Retinal pigment epithelial cell (primary cell): ENCODE results near the gene TNS1.

Experiments used
- DNase-seq: peaks from one replicate; pipeline ENCODE4 v3.0.0-alpha.2; 2010; ENCODE audit warnings: low read depth
- H3K4me3 ChIP-seq: 2 replicates; pipeline ENCODE4 v1.5.1; 2011; ENCODE audit warnings: mild to moderate bottlenecking, low read length, control low read depth, moderate library complexity
- TF ChIP-seq, protein P1 (sequence below): conservative IDR thresholded peaks from 2 replicates; pipeline ENCODE4 v1.5.1; 2011; ENCODE audit warnings: low read depth, low read length, control low read depth, inconsistent platforms

The TNS1 gene

DNA sequence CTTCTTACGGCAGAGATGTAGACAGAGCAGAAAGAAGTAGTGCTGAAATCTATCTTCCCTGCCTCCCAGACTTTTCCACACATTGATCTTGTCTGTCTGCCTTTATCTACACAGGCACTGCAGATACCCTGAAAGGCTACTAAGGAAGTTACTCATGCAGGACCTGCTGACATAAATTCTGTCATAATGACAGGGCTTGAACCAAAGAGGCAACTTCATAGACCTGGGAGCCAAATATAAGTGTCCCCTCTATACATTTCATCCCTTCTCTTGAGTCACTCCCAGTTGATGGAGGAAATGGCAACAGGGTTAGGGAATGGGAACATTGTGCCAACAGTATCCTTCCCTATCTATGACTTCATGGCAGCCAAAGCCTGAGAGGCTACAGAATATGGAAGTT, 157.5 kb downstream of the TNS1 start:
- no peak for DNase-seq
- H3K4me3 ChIP-seq = no peak overlapping the region
- TF ChIP-seq, protein P1, sequence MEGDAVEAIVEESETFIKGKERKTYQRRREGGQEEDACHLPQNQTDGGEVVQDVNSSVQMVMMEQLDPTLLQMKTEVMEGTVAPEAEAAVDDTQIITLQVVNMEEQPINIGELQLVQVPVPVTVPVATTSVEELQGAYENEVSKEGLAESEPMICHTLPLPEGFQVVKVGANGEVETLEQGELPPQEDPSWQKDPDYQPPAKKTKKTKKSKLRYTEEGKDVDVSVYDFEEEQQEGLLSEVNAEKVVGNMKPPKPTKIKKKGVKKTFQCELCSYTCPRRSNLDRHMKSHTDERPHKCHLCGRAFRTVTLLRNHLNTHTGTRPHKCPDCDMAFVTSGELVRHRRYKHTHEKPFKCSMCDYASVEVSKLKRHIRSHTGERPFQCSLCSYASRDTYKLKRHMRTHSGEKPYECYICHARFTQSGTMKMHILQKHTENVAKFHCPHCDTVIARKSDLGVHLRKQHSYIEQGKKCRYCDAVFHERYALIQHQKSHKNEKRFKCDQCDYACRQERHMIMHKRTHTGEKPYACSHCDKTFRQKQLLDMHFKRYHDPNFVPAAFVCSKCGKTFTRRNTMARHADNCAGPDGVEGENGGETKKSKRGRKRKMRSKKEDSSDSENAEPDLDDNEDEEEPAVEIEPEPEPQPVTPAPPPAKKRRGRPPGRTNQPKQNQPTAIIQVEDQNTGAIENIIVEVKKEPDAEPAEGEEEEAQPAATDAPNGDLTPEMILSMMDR = no peak

DNA sequence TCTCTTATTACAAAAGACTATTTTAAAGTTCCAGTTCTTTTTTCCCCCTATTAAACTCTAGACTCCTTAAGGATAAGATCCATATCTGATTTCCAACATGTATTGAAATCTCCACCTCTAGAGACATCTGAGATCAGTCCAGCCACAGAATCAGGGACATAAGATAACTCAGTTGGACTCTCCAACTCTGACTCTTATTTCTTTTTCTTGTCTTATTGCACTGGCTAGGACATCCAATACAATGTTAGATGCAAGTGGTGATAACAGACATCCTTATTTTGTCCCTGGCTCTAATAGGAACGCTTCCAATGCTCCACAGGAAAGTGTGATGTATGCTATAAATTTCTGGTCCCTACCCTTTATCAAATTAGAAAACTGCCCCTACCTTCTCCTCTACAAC, 158.1 kb downstream of the TNS1 start:
- no peak overlapping the region for H3K4me3 ChIP-seq
- no peak for DNase-seq
- TF ChIP-seq, protein P1 = no peak

DNA sequence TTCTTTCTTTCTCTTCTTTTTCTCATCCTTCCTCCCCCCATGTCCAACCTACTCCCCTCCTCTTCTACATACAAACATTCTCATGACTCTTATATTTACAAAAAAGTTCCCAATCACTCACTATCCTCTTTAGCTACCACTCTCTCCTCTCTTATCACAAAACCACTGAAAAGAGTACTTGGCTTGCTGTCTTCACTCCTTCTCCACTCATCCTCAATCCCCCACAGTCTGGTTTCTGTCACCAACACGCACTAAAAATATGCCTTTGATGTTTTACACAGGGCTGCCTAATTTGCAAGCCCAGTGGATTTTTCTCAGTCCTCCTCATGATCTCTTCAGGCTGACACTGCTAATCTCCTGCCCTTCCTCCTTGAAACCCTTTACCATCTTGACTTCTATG, 159.5 kb downstream of the TNS1 start:
- H3K4me3 ChIP-seq = no peak overlapping the region
- no peak for DNase-seq
- TF ChIP-seq, protein P1 = no peak

DNA sequence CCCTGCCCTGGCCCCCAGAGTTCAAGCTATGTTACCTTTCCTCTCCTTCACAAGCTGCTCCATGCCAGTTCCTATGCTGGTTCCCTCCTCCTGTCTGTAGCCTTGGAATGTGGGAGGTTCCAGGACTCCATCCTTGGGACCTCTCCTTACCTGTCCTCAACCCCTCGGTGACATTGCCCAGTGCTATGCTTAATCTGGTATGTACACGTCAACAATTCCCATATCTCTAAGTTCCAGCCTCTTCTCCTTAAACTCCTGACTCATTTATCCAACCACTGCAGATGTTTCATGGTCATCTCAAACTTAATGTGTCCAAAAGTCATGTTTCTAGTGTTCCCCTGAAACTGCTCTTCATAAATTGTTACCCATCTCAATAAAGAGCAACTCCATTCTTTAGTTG, 160.8 kb downstream of the TNS1 start:
- no peak for DNase-seq
- H3K4me3 ChIP-seq = no peak overlapping the region
- TF ChIP-seq, protein P1 = no peak

DNA sequence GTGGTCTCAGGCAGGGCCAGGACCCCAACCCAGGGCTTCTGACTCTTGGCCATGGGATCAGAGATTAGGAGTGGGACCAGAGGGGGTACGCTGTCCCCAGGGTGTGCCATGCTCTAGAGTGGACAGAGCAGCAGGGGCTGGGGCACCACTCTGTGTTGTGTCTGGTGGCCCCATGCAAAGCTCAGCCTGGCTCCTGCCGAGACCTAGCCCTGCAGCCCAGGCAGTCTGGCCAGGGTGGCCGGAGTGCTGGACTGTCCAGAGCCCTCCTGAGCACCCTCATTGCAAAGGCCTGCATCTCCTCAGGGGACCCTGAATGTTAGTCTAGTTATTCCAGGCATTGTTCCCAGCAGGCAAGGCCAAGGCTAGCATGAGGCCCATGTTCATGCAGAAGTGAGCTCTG, 162.3 kb downstream of the TNS1 start:
- TF ChIP-seq, protein P1 = no peak
- no peak overlapping the region for H3K4me3 ChIP-seq
- no peak for DNase-seq

DNA sequence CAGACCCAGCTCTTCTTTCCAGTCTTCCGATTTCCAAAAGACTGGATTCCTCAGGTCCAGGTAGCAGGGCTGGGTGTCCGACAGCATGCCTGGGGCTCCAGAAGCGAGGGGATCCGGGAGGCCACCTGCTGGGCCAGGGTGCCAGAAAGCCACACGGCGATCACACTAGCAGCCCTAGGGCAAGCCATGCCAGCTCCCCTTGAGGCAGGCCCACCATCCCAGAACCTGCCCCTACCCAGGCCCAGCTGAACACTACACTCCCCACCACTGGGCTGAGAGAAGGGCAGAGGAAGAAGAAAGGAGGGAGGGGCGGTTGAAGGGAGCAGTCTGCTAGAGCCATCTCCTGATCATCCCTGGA, 163.1 kb downstream of the TNS1 start:
- TF ChIP-seq, protein P1 = no peak
- DNase-seq = no peak
- no peak overlapping the region for H3K4me3 ChIP-seq

DNA sequence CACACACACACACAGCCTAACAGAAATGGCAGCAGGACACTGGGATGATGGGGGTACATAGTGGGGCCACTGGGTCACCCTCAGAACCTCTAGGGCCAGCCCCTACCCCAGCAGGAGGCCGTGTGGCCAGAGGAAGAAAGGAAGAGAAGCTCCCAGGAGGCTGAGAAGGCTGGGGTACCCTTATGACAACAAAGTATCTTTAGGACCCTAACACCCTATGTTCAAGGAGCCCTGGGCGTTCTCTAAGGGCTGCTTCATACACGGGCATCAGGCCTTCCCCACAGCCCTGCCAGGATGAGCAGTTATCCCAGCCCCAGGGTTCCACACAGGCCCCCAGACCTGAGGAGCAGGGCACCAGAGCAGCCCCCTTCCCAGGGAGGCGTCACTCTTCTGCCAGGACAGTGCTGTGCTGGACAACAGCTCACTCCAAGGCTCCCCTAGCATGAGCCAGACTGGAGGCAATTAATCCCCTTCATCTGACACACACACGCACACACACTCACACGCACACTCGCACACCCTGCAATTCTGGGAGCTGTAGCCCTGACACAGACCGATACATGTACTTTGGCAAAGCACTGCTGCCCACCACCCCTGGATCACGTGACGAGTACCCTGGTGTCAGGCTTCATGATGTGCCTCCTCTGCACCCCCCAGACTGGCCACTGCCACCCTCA, 163.6 kb downstream of the TNS1 start:
- TF ChIP-seq, protein P1 = no peak
- H3K4me3 ChIP-seq = no peak overlapping the region
- DNase-seq = peak; percentile 49
